HepG2 (cell line): ENCODE measurements around the gene RACGAP1. TPM values are rescaled to one million over a fixed set of nuclear protein-coding genes. Genes with fewer than 3 reads are reported as not detected.

Experiments
- ATAC-seq: fragments of 200-7000 bp; cut with Tn5 transposase; 3 replicates; pipeline ENCODE4 v1.9.1; 2020; ENCODE audit warnings: mild to moderate bottlenecking, moderate library complexity
- BruUV-seq: library from RNA; stranded (reverse); fragments of 400-500 nt; replicated peaks from 2 replicates; lab custom pipeline; 2021; lab: Mats Ljungman, UMichigan
- CTCF ChIA-PET: fragments of 300-600 bp; formaldehyde crosslinking; extraction: SDS; loops from one replicate; lab custom pipeline; 2021; ENCODE audit warnings: low total read pairs, inconsistent platforms, low intra/inter-chr PET ratio; lab: Yijun Ruan, JAX
- POLR2A ChIA-PET: fragments of 350-600 bp; sonication (Branson Sonifier 250); formaldehyde crosslinking; loops from one replicate; lab custom pipeline; 2020; ENCODE audit warnings: antibody characterized with exemption, inconsistent platforms; lab: Yijun Ruan, JAX
- DNase-seq: peaks from one replicate; pipeline ENCODE4 v3.0.0-alpha.2; 2015; ENCODE audit warnings: low spot score
- FAIRE-seq: peaks from 3 replicates; lab custom pipeline; 2011; peaks lifted over from hg19 to GRCh38; lab: Jason Lieb, UNC
- H2AFZ ChIP-seq: one replicate; pipeline ENCODE4 v1.6.1; 2011; ENCODE audit warnings: low read length, inconsistent platforms
- H3K27ac ChIP-seq: fragments of 300-600 bp; 3 replicates; pipeline ENCODE4 v1.8.0; 2011; ENCODE audit warnings: mixed run types, mild to moderate bottlenecking, mixed read lengths, low read length, inconsistent platforms; ENCODE audit not compliant: insufficient read depth; ENCODE audit errors: extremely low read length
- H3K27me3 ChIP-seq, 2 experiments: fragments of 200-600 bp in 1 of 2; 2 replicates in 1 of 2; 3 replicates in 1 of 2; pipeline versions ENCODE4 v1.6.0 to v1.8.0; 2011; ENCODE audit warnings: low read length in 2 of 2, mild to moderate bottlenecking in 2 of 2, moderate library complexity in 2 of 2, inconsistent platforms in 1 of 2; ENCODE audit not compliant: insufficient read depth in 2 of 2, control insufficient read depth in 1 of 2
- H3K36me3 ChIP-seq, 2 experiments: fragments of 200-600 bp in 1 of 2; replicated peaks in 1 of 2; 2 replicates in 1 of 2; 3 replicates in 1 of 2; pipeline versions ENCODE4 v1.5.1 to v1.8.0; 2011; ENCODE audit warnings: low read length in 2 of 2, inconsistent platforms in 1 of 2; ENCODE audit not compliant: insufficient read depth in 2 of 2, control insufficient read depth in 1 of 2
- H3K4me1 ChIP-seq: 2 replicates; pipeline ENCODE4 v1.5.1; 2012; ENCODE audit warnings: low read length, inconsistent platforms; ENCODE audit not compliant: insufficient read depth
- H3K4me2 ChIP-seq: 2 replicates; pipeline ENCODE4 v1.6.0; 2011; ENCODE audit warnings: low read depth, low read length, inconsistent platforms
- H3K4me3 ChIP-seq, 3 experiments: fragments of 200-600 bp in 1 of 3; sonication (generic), shearing (Covaris generic) in 1 of 3; replicated peaks in 1 of 3; 2 replicates each; pipeline ENCODE4 v1.5.1; 2011 to 2016; ENCODE audit warnings: low read length in 3 of 3, inconsistent platforms in 2 of 3, low read depth in 2 of 3, mild to moderate bottlenecking in 2 of 3, control low read depth in 1 of 3, mixed read lengths in 1 of 3; ENCODE audit not compliant: insufficient read depth in 1 of 3
- H3K79me2 ChIP-seq: one replicate; pipeline ENCODE4 v1.6.1; 2011; ENCODE audit warnings: low read length, inconsistent platforms; ENCODE audit not compliant: insufficient read depth
- H3K9ac ChIP-seq: 2 replicates; pipeline ENCODE4 v1.6.0; 2011; ENCODE audit warnings: mild to moderate bottlenecking, low read depth, low read length, inconsistent platforms; ENCODE audit not compliant: insufficient read depth
- H3K9me3 ChIP-seq: 2 replicates; pipeline ENCODE4 v1.5.1; 2012; ENCODE audit warnings: mild to moderate bottlenecking, low read length
- H4K20me1 ChIP-seq: 2 replicates; pipeline ENCODE4 v1.6.0; 2011; ENCODE audit warnings: inconsistent platforms, mild to moderate bottlenecking, low read length, moderate library complexity; ENCODE audit not compliant: insufficient read depth
- IKZF1 ChIP-seq: fragments of 450-650 bp; IDR thresholded peaks from 2 replicates; pipeline ENCODE4 v1.7.1; 2016
- MAFF ChIP-seq: IDR thresholded peaks from 2 replicates; pipeline ENCODE4 v1.6.1; 2011; ENCODE audit warnings: low read depth, low read length, improper control_type of control experiment
- MED1 ChIP-seq: sonication (generic); formaldehyde crosslinking; IDR thresholded peaks from 2 replicates; pipeline ENCODE4 v1.4.0; 2020; ENCODE audit warnings: missing genetic modification reagents
- ZNF20 ChIP-seq: sonication (generic); formaldehyde crosslinking; IDR thresholded peaks from 2 replicates; pipeline ENCODE4 v1.4.0; 2020; ENCODE audit warnings: mild to moderate bottlenecking, moderate library complexity, missing genetic modification reagents
- ZNF543 ChIP-seq: sonication (generic); formaldehyde crosslinking; IDR thresholded peaks from 2 replicates; pipeline ENCODE4 v1.4.0; 2020; ENCODE audit warnings: mild to moderate bottlenecking, missing genetic modification reagents
- ZNF75D ChIP-seq: sonication (generic); formaldehyde crosslinking; IDR thresholded peaks from 2 replicates; pipeline ENCODE4 v1.8.1; 2023; ENCODE audit warnings: missing genetic modification reagents, mild to moderate bottlenecking, borderline replicate concordance
- WGBS: methylation state at CpG from one replicate; pipeline ENCODE4 v1.1.6; 2017; ENCODE audit warnings: low lambda C conversion rate; 5-methylcytosine and 5-hydroxymethylcytosine counted together
- in situ Hi-C: cut with HindIII; loops from 2 replicates; pipeline ENCODE4 v1.10.0; 2017; ENCODE audit warnings: low pct_unique_long_range_greater_than_20kb; ENCODE audit not compliant: extremely low pct_ligation_motif_present
- intact Hi-C: fragments of 100-400 bp; cut with micrococcal nuclease; formaldehyde crosslinking; loops from one replicate; pipeline ENCODE4 v1.10.0; 2022; ENCODE audit not compliant: unreplicated experiment
- polyA plus RNA-seq, 8 experiments: library from polyadenylated mRNA; depleted of rRNA in 3 of 8; stranded (reverse) in 7 of 8; unstranded in 1 of 8; fragments of >200 nt; fragmentation: Illumina TruSeq in 4 of 8; extraction: Trizol in 4 of 8; gene quantifications; 2 replicates each; pipeline versions ENCODE4 v1.2.1 to v1.2.3, GENCODE V29; 2011 to 2016; ENCODE audit warnings: low read depth in 4 of 8, missing spikeins in 1 of 8, mixed read lengths in 1 of 8; ENCODE audit not compliant: insufficient read depth in 1 of 8
- total RNA-seq, 5 experiments: library from RNA; depleted of rRNA; stranded (reverse); fragments of >200 nt; fragmentation: Illumina TruSeq; extraction: Trizol; gene quantifications; 2 replicates each; pipeline ENCODE4 v1.2.3, GENCODE V29; 2016; ENCODE audit warnings: low read depth in 1 of 5
- TF ChIP-seq, protein P1 (sequence below): sonication (generic); formaldehyde crosslinking; IDR thresholded peaks from 2 replicates; pipeline ENCODE4 v1.4.0; 2020; ENCODE audit warnings: missing genetic modification reagents; ENCODE audit errors: not compliant biosample characterization

Gene RACGAP1
- total and polyA plus RNA-seq, 2 of the 13 experiments (the other 11 are each of a cell fraction or from before 2014, with no cell fraction given) = 16.7 to 57.9 TPM

DNA sequence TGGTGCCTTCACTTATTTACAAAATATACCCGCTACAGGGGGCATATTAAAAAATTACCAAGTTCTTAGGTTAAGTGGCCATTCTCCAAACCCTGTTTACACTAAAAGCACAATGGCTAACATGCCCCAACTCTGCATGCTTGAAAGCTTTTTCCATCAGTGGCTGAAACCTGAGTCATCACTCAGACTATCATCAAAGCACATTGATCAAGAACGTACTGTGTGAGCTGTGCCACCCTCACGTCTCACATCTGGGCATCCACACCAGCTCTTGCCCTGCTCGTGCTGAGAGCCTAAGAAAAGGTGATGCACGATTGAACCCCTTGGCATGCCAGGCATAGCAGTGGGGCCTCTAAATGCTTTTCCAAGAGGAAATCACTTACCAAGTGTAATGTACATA is 39.3 kb downstream of the RACGAP1 start:
- in situ Hi-C loops = no loop called here
- Histone ChIP-seq H3K27me3 (no peaks in the 10 kb centered on the region), H3K4me2 (no peak overlapping the region), H3K4me3 (no peak overlapping the region), H2AFZ (no peak overlapping the region), H3K36me3 (peaks cover 4 to 8% of the 10 kb centered on the region in 2 experiments; a peak in 4 of 5 replicates), H3K9ac (no peak overlapping the region), H3K79me2 (no peaks in the 10 kb centered on the region), H3K9me3 (no peaks in the 10 kb centered on the region), H3K27ac (no peak overlapping the region), H3K4me1 (peaks cover 51% of the 10 kb centered on the region), H4K20me1 (no peaks in the 10 kb centered on the region)
- intact Hi-C loops = no loop called here
- TF ChIP-seq ZNF543 (CRISPR knock-in tag) = no peak
- TF ChIP-seq IKZF1 = no peak
- TF ChIP-seq ZNF75D (CRISPR knock-in tag) = no peak
- TF ChIP-seq ZNF20 (CRISPR knock-in tag) = no peak
- TF ChIP-seq, protein P1, sequence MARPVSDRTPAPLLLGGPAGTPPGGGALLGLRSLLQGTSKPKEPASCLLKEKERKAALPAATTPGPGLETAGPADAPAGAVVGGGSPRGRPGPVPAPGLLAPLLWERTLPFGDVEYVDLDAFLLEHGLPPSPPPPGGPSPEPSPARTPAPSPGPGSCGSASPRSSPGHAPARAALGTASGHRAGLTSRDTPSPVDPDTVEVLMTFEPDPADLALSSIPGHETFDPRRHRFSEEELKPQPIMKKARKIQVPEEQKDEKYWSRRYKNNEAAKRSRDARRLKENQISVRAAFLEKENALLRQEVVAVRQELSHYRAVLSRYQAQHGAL = no peak
- TF ChIP-seq MED1 (CRISPR knock-in tag) = no peak
- no peak for TF ChIP-seq MAFF
- ATAC-seq (no peak), DNase-seq (no peak), FAIRE-seq (no peak)
- CTCF ChIA-PET = no interaction called here
- WGBS = 90% methylated on average over 5 of the region's 5 CpGs
- no TSS peak for BruUV-seq
- POLR2A ChIA-PET = no interaction called here
